ENCODE results near the gene ADAR. TPM values are rescaled to one million over a fixed set of nuclear protein-coding genes. Genes with fewer than 3 reads are reported as not detected.

Gene ADAR
- total RNA-seq, 2 experiments from 2014 or later = 206 to 210 TPM

DNA sequence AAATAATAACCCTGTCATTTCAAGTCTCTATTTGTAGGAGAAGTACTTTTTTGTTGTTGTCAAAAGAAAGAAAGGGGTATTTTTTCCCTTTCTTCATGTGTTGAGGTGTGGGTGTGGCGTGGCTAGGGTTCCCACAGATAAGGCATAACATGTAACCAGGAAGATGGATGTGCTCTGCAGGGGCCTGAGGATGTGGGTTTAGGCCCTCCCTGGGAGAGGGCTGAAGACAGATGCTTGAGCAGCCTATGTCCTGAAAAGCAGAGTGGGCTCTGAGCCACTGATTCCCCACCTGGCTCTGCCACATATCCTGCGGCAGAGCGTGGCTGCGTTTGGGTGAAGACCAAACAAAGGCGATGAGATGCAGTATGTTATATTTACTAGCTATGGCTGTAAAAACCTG, 13.9 kb upstream of the ADAR start:
- Histone ChIP-seq H3K27ac (ENCODE audit: low read depth in 1 of 2, low read length in 2 of 2) (no peak overlapping the region), H3K36me3 (ENCODE audit: insufficient read depth, low read length) (peaks cover 35% of the 10 kb centered on the region), H3K9me3 (ENCODE audit: control insufficient read depth in 1 of 2, insufficient read depth in 1 of 2, low read length in 2 of 2) (no peaks in the 10 kb centered on the region), H3K4me3 (ENCODE audit: low read length) (no peak overlapping the region), H3K4me1 (ENCODE audit: insufficient read depth, low read length) (peaks cover 22% of the 10 kb centered on the region), H3K27me3 (ENCODE audit: control insufficient read depth in 1 of 2, insufficient read depth in 2 of 2, low read length in 2 of 2) (no peaks in the 10 kb centered on the region)
- CTCF ChIA-PET = interaction anchor here (1.6 kb wide), 1 partner anchor 42 kb away, joined by 3 read pairs; no protein-coding TSS in a partner anchor
- Mint-ChIP-seq H3K36me3 (ENCODE audit: low read depth) (peaks cover 60% of the 10 kb centered on the region), H3K9me3 (no peaks in the 10 kb centered on the region), H3K27me3 (no peaks in the 10 kb centered on the region), H3K4me1 (ENCODE audit: low read depth) (peaks cover 71% of the 10 kb centered on the region), H3K4me3 (peak overlapping the region; percentile 45), H3K27ac (peak overlapping the region; percentile 55)
- TF ChIP-seq CTCF (IDR thresholded peaks at IDR 0.05) = no peak
- no peak for ATAC-seq (ENCODE audit: poor library complexity)
- DNase-seq = no peak
- intact Hi-C loops (cut with DNase I, micrococcal nuclease) = no loop called here
- POLR2A ChIA-PET = interaction anchor here (1.2 kb wide), 1 partner anchor 14 kb away, joined by 5 read pairs; the partner anchor contains the start of gene ADAR

DNA sequence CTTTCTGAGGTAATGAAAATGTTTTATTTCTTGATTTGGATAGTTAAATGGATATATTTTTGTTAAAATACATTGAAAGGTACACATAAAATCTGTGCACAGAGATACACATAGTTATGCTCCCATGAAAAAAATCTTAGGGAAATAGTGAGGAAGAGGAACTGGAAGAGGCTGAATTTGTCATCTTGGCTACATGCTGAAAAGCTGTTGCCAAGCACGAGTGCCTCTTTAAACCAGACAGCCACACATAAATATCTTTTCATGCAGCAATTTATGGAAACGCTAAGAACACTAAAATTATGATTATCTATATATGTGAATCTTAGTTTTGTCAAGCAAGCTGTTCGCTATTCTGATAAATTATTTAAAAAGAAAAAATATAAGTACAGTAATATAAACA, 12.8 kb upstream of the ADAR start:
- peaks cover 72% of the 10 kb centered on the region for H3K4me1 Mint-ChIP-seq (ENCODE audit: low read depth)
- TF ChIP-seq CTCF (IDR thresholded peaks at IDR 0.05) = no peak

GRCh38 chr1:154619181-154619948, 11.4 kb upstream of the ADAR start:
- no peak overlapping the region for H3K4me3 Mint-ChIP-seq
- Histone ChIP-seq H3K4me3 (ENCODE audit: low read length) (no peak overlapping the region), H3K36me3 (ENCODE audit: insufficient read depth, low read length) (peaks cover 26% of the 10 kb centered on the region), H3K27me3 (ENCODE audit: control insufficient read depth in 1 of 2, insufficient read depth in 2 of 2, low read length in 2 of 2) (no peaks in the 10 kb centered on the region), H3K27ac (ENCODE audit: low read depth in 1 of 2, low read length in 2 of 2) (no peak overlapping the region), H3K4me1 (ENCODE audit: insufficient read depth, low read length) (peaks cover 14% of the 10 kb centered on the region), H3K9me3 (ENCODE audit: control insufficient read depth in 1 of 2, insufficient read depth in 1 of 2, low read length in 2 of 2) (no peaks in the 10 kb centered on the region)
- no peaks in the 10 kb centered on the region for H3K9me3 Mint-ChIP-seq
- ChIA-PET CTCF (interaction anchor here (1.3 kb wide), 1 partner anchor 12 kb away, joined by 3 read pairs; no protein-coding TSS in a partner anchor), POLR2A (no interaction called here)
- peaks cover 70% of the 10 kb centered on the region for H3K4me1 Mint-ChIP-seq (ENCODE audit: low read depth)
- ATAC-seq (ENCODE audit: poor library complexity) = no peak
- no peak for TF ChIP-seq CTCF (IDR thresholded peaks at IDR 0.05)
- H3K27me3 Mint-ChIP-seq = no peaks in the 10 kb centered on the region
- H3K36me3 Mint-ChIP-seq (ENCODE audit: low read depth) = peaks cover 55% of the 10 kb centered on the region
- intact Hi-C loops (cut with DNase I, micrococcal nuclease) = no loop called here
- H3K27ac Mint-ChIP-seq = no peak overlapping the region
- no peak for DNase-seq

More for the DNA sequence above, 12.8 kb upstream of the ADAR start:
- DNase-seq (no peak), ATAC-seq (ENCODE audit: poor library complexity) (no peak)
- intact Hi-C loops (cut with DNase I, micrococcal nuclease) = no loop called here
- CTCF ChIA-PET = interaction anchor here (1.6 kb wide), 1 partner anchor 43 kb away, joined by 3 read pairs; no protein-coding TSS in a partner anchor
- Histone ChIP-seq H3K27ac (ENCODE audit: low read depth in 1 of 2, low read length in 2 of 2) (no peak overlapping the region), H3K4me1 (ENCODE audit: insufficient read depth, low read length) (peaks cover 11% of the 10 kb centered on the region), H3K9me3 (ENCODE audit: control insufficient read depth in 1 of 2, insufficient read depth in 1 of 2, low read length in 2 of 2) (no peaks in the 10 kb centered on the region), H3K4me3 (ENCODE audit: low read length) (no peak overlapping the region), H3K36me3 (ENCODE audit: insufficient read depth, low read length) (peaks cover 35% of the 10 kb centered on the region), H3K27me3 (ENCODE audit: control insufficient read depth in 1 of 2, insufficient read depth in 2 of 2, low read length in 2 of 2) (no peaks in the 10 kb centered on the region)
- Mint-ChIP-seq H3K9me3 (no peaks in the 10 kb centered on the region), H3K27ac (no peak overlapping the region), H3K36me3 (ENCODE audit: low read depth) (peaks cover 60% of the 10 kb centered on the region), H3K27me3 (no peaks in the 10 kb centered on the region), H3K4me3 (no peak overlapping the region)
- POLR2A ChIA-PET = interaction anchor here (0.7 to 1.1 kb wide), 3 partner anchors 10 to 42 kb away, joined by 3 to 4 read pairs (median 3); no protein-coding TSS in a partner anchor

Measured in CD4-positive, alpha-beta T cell (primary cell).